Endothelial cell of umbilical vein (primary cell): ENCODE results near the gene GARS1. TPM values are rescaled to one million over a fixed set of nuclear protein-coding genes. Genes with fewer than 3 reads are reported as not detected.

Experiments used
- BruUV-seq: library from RNA; stranded (reverse); fragments of 400-500 nt; replicated peaks from 2 replicates; lab custom pipeline; 2021; lab: Mats Ljungman, UMichigan
- CTCF ChIA-PET: fragments of 300-600, 350-600 bp; sonication (Branson Sonifier 250); formaldehyde crosslinking; loops from one replicate; lab custom pipeline; 2021; ENCODE audit warnings: antibody characterized with exemption, inconsistent platforms; lab: Charles Lee
- POLR2A ChIA-PET: fragments of 300-600, 350-600 bp; sonication (Branson Sonifier 250); formaldehyde crosslinking; loops from one replicate; lab custom pipeline; 2021; ENCODE audit warnings: antibody characterized with exemption, inconsistent platforms; lab: Charles Lee
- DNase-seq: peaks from one replicate; pipeline ENCODE4 v3.0.0-alpha.2; 2011; ENCODE audit warnings: low read depth, low spot score
- FAIRE-seq: peaks from 2 replicates; lab custom pipeline; 2011; peaks lifted over from hg19 to GRCh38; lab: Jason Lieb, UNC
- H2AFZ ChIP-seq: 2 replicates; pipeline ENCODE4 v1.6.0; 2012; ENCODE audit warnings: low read depth, low read length, control low read depth, inconsistent platforms
- H3K27ac ChIP-seq: 2 replicates; pipeline ENCODE4 v1.5.1; 2011; ENCODE audit warnings: low read depth, mild to moderate bottlenecking, control low read depth, low read length, moderate library complexity; ENCODE audit not compliant: insufficient read depth
- H3K27me3 ChIP-seq, 2 experiments: 2 replicates each; pipeline versions ENCODE4 v1.6.0 to v1.6.1; 2011; ENCODE audit warnings: low read length in 2 of 2, mixed read lengths in 1 of 2; ENCODE audit not compliant: control insufficient read depth in 2 of 2, insufficient read depth in 2 of 2
- H3K36me3 ChIP-seq, 2 experiments: 2 replicates in 1 of 2; 3 replicates in 1 of 2; pipeline ENCODE4 v1.5.1; 2011; ENCODE audit warnings: low read length in 2 of 2, mild to moderate bottlenecking in 1 of 2, moderate library complexity in 1 of 2; ENCODE audit not compliant: control insufficient read depth in 2 of 2, insufficient read depth in 2 of 2; ENCODE audit errors: extremely low read depth in 1 of 2
- H3K4me1 ChIP-seq: 3 replicates; pipeline ENCODE4 v1.5.1; 2011; ENCODE audit warnings: mild to moderate bottlenecking, low read length; ENCODE audit not compliant: control insufficient read depth, insufficient read depth; ENCODE audit errors: extremely low read depth
- H3K4me2 ChIP-seq: 2 replicates; pipeline ENCODE4 v1.6.1; 2011; ENCODE audit warnings: low read length, control low read depth, mixed read lengths; ENCODE audit not compliant: insufficient read depth
- H3K4me3 ChIP-seq, 3 experiments: fragments of 200-600 bp in 1 of 3; sonication (generic), shearing (Covaris generic) in 1 of 3; replicated peaks in 1 of 3; 2 replicates each; pipeline ENCODE4 v1.5.1; 2011 to 2016; ENCODE audit warnings: control low read depth in 3 of 3, low read length in 3 of 3, mild to moderate bottlenecking in 2 of 3, inconsistent platforms in 1 of 3, low read depth in 1 of 3, moderate library complexity in 1 of 3; ENCODE audit not compliant: insufficient read depth in 1 of 3
- H3K79me2 ChIP-seq: 2 replicates; pipeline ENCODE4 v1.6.0; 2012; ENCODE audit warnings: low read length, inconsistent platforms; ENCODE audit not compliant: control insufficient read depth, insufficient read depth
- H3K9ac ChIP-seq: replicated peaks from 2 replicates; pipeline ENCODE3; 2011; ENCODE audit warnings: low read length, control low read depth; ENCODE audit not compliant: insufficient read depth; ENCODE audit errors: extremely low read depth
- H3K9me1 ChIP-seq: replicated peaks from 3 replicates; pipeline ENCODE4 v1.6.0; 2011; ENCODE audit warnings: mild to moderate bottlenecking, low read length; ENCODE audit not compliant: control insufficient read depth, insufficient read depth; ENCODE audit errors: extremely low read depth
- H3K9me3 ChIP-seq: replicated peaks from 2 replicates; pipeline ENCODE4 v1.5.1; 2012; ENCODE audit warnings: low read length, inconsistent platforms; ENCODE audit not compliant: control insufficient read depth, insufficient read depth
- H4K20me1 ChIP-seq: replicated peaks from 2 replicates; pipeline ENCODE3; 2011; ENCODE audit warnings: mild to moderate bottlenecking, low read length; ENCODE audit not compliant: control insufficient read depth, insufficient read depth; ENCODE audit errors: extremely low read depth
- CTCF ChIP-seq, 2 donors: IDR thresholded peaks; 1 replicate in 1 of 2; 2 replicates in 1 of 2; pipeline ENCODE4 v1.5.1; 2011; ENCODE audit warnings: low read length in 2 of 2, mild to moderate bottlenecking in 2 of 2, moderate library complexity in 2 of 2, control low read depth in 1 of 2, inconsistent platforms in 1 of 2, low read depth in 1 of 2; ENCODE audit not compliant: insufficient read depth in 1 of 2; ENCODE audit errors: extremely low read depth in 1 of 2
- EZH2 ChIP-seq: IDR thresholded peaks from 2 replicates; pipeline ENCODE4 v1.6.1; 2012; ENCODE audit warnings: borderline replicate concordance, low read depth, mild to moderate bottlenecking, moderate library complexity, low read length, inconsistent platforms; ENCODE audit not compliant: severe bottlenecking
- FOS ChIP-seq: IDR thresholded peaks from 2 replicates; pipeline ENCODE4 v1.6.1; 2011; ENCODE audit warnings: mild to moderate bottlenecking, low read length, moderate library complexity, borderline replicate concordance; ENCODE audit not compliant: insufficient read depth
- GATA2 ChIP-seq: IDR thresholded peaks from 2 replicates; pipeline ENCODE4 v1.7.0; 2011; ENCODE audit warnings: low read depth, mild to moderate bottlenecking, moderate library complexity, mixed read lengths, low read length; ENCODE audit not compliant: insufficient read length, insufficient read depth
- JUN ChIP-seq: IDR thresholded peaks from 2 replicates; pipeline ENCODE4 v1.6.1; 2011; ENCODE audit warnings: borderline replicate concordance, low read depth; ENCODE audit not compliant: insufficient read length, insufficient read depth
- MYC ChIP-seq: IDR thresholded peaks from one replicate; pipeline ENCODE4 v1.6.1; 2011; ENCODE audit warnings: mild to moderate bottlenecking, low read depth, low read length
- POLR2A ChIP-seq: IDR thresholded peaks from 2 replicates; pipeline ENCODE4 v1.6.1; 2012; ENCODE audit warnings: low read depth, mild to moderate bottlenecking, control low read depth, low read length
- POLR2AphosphoS5 ChIP-seq: IDR thresholded peaks from 2 replicates; pipeline ENCODE4 v1.6.1; 2012; ENCODE audit warnings: low read depth, mild to moderate bottlenecking, control low read depth, low read length, moderate library complexity; ENCODE audit not compliant: insufficient read depth
- dilution Hi-C: fragments of 300-500 bp; cut with MboI; formaldehyde crosslinking; loops from one replicate; pipeline ENCODE4 v1.15.0; 2019; ENCODE audit warnings: low sequenced_read_pairs; ENCODE audit not compliant: extremely low pct_ligation_motif_present
- intact Hi-C: fragments of 100-400 bp; cut with micrococcal nuclease; formaldehyde crosslinking; loops from one replicate; pipeline ENCODE4 v1.10.0; 2022
- polyA plus RNA-seq, 4 experiments: library from polyadenylated mRNA; depleted of rRNA in 3 of 4; stranded (reverse) in 3 of 4; unstranded in 1 of 4; fragments of >200 nt; gene quantifications; 2 replicates each; pipeline versions ENCODE4 v1.2.1 to v1.2.3, GENCODE V29; 2011 to 2012; ENCODE audit warnings: missing spikeins in 1 of 4
- total RNA-seq: library from RNA; stranded (reverse); gene quantifications from 2 replicates; pipeline ENCODE4 v1.2.3, GENCODE V29; 2021
- TF ChIP-seq, protein P1 (sequence below): IDR thresholded peaks from 2 replicates; pipeline ENCODE4 v1.6.1; 2011; ENCODE audit not compliant: insufficient read depth, insufficient read length

Gene GARS1
- total and polyA plus RNA-seq, 2 donors (not counting 3 experiments of a cell fraction or from before 2014, with no cell fraction given): 194 to 295 TPM

DNA sequence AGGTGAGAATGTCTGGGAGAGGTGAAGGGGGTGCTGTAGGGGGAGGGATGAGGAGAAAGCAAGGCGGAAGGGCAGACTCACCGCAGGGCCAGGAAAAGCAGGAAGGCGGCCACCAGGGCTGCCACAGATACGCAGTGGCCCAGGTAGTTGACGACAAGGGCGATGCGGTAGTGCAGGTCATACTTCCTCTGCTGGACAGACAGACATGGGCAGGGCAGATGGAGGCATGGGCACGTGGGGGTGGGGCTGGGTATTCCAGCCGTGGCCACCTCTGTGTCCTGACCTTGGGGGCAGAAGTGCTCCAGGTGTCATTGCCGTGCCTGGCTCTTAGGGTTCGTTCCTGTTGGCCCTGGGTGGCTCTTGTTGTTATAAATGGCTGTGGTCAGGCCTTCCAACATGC lies 70.8 kb downstream of the GARS1 start:
- ChIA-PET CTCF (no interaction called here), POLR2A (no interaction called here)
- no peaks in the 10 kb centered on the region for H3K27me3 ChIP-seq
- H4K20me1 ChIP-seq: no peaks in the 10 kb centered on the region
- no peak for DNase-seq
- FAIRE-seq: no peak
- dilution Hi-C loops (no loop called here), intact Hi-C loops (no loop called here)
- H3K36me3 ChIP-seq: no peaks in the 10 kb centered on the region
- no peaks in the 10 kb centered on the region for H3K4me1 ChIP-seq
- no peak overlapping the region for H3K4me3 ChIP-seq
- no peaks in the 10 kb centered on the region for H3K9me3 ChIP-seq
- BruUV-seq: no TSS peak
- H2AFZ ChIP-seq: no peak overlapping the region
- H3K9ac ChIP-seq: no peak overlapping the region
- H3K9me1 ChIP-seq: no peaks in the 10 kb centered on the region
- no peak overlapping the region for H3K27ac ChIP-seq
- no peaks in the 10 kb centered on the region for H3K79me2 ChIP-seq
- TF ChIP-seq JUN (no peak), GATA2 (no peak), EZH2 (no peak), CTCF (IDR thresholded peaks at IDR 0.05; ENCODE audit: extremely low read depth in 1 of 2, insufficient read depth in 1 of 2, low read depth in 1 of 2, low read length in 2 of 2) (no peak), MYC (no peak), POLR2AphosphoS5 (no peak), FOS (no peak), POLR2A (no peak)
- TF ChIP-seq, protein P1, sequence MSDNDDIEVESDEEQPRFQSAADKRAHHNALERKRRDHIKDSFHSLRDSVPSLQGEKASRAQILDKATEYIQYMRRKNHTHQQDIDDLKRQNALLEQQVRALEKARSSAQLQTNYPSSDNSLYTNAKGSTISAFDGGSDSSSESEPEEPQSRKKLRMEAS: no peak
- no peak overlapping the region for H3K4me2 ChIP-seq
